ENCODE data around the gene AUTS2.

The AUTS2 gene

GRCh38 chr7:69968969-69969556 lies 370.8 kb downstream of the AUTS2 start:
- H3K4me1 Mint-ChIP-seq, result peaks cover 23 to 40% of the 10 kb centered on the region in 2 donors
- ATAC-seq (replicated peaks) (no peak), DNase-seq (no peak)
- H3K27ac Mint-ChIP-seq, result no peak overlapping the region
- no peaks in the 10 kb centered on the region for H3K27me3 Mint-ChIP-seq
- H3K9me3 Mint-ChIP-seq, result no peaks in the 10 kb centered on the region
- H3K4me3 Mint-ChIP-seq, result no peak overlapping the region
- no peaks in the 10 kb centered on the region for H3K36me3 Mint-ChIP-seq

GRCh38 chr7:69981646-69982045 lies 383.4 kb downstream of the AUTS2 start:
- Mint-ChIP-seq H3K9me3 (no peaks in the 10 kb centered on the region), H3K4me1 (peaks cover 9% of the 10 kb centered on the region in 2 donors), H3K27ac (no peak overlapping the region), H3K4me3 (no peak overlapping the region), H3K27me3 (no peaks in the 10 kb centered on the region), H3K36me3 (peaks cover 2 to 8% of the 10 kb centered on the region in 2 donors)
- ATAC-seq (replicated peaks), result no peak
- no peak for DNase-seq

- H3K36me3 Mint-ChIP-seq, result peaks cover 0 to 5% of the 10 kb centered on the region in 2 donors
- peaks cover 7 to 9% of the 10 kb centered on the region in 2 donors for H3K4me1 Mint-ChIP-seq
- no peak for ATAC-seq (replicated peaks)
- no peaks in the 10 kb centered on the region for H3K27me3 Mint-ChIP-seq
- no peak overlapping the region for H3K4me3 Mint-ChIP-seq
- H3K9me3 Mint-ChIP-seq, result no peaks in the 10 kb centered on the region
- DNase-seq, result no peak
- no peak overlapping the region for H3K27ac Mint-ChIP-seq
These were observed 383.9 kb downstream of the AUTS2 start for GRCh38 chr7:69982197-69982596.

- no peak for ATAC-seq (replicated peaks)
- Mint-ChIP-seq H3K27me3 (no peaks in the 10 kb centered on the region), H3K36me3 (peaks cover 1 to 3% of the 10 kb centered on the region in 2 donors), H3K27ac (no peak overlapping the region), H3K4me1 (peaks cover 12 to 18% of the 10 kb centered on the region in 2 donors), H3K9me3 (no peaks in the 10 kb centered on the region), H3K4me3 (no peak overlapping the region)
- no peak for DNase-seq
These were observed 391.3 kb downstream of the AUTS2 start for GRCh38 chr7:69989551-69989950.

GRCh38 chr7:69992938-69993337 lies 394.7 kb downstream of the AUTS2 start:
- ATAC-seq (replicated peaks), result peak; percentile 90 to 98
- no peak for DNase-seq
- H3K36me3 Mint-ChIP-seq, result peaks cover 0 to 1% of the 10 kb centered on the region in 2 donors
- H3K4me3 Mint-ChIP-seq, result no peak overlapping the region
- H3K27me3 Mint-ChIP-seq, result no peaks in the 10 kb centered on the region
- peaks cover 10 to 18% of the 10 kb centered on the region in 2 donors for H3K4me1 Mint-ChIP-seq
- H3K27ac Mint-ChIP-seq, result no peak overlapping the region
- H3K9me3 Mint-ChIP-seq, result no peaks in the 10 kb centered on the region

- Mint-ChIP-seq H3K27ac (no peak overlapping the region), H3K4me1 (peaks cover 13 to 17% of the 10 kb centered on the region in 2 donors), H3K9me3 (no peaks in the 10 kb centered on the region), H3K4me3 (no peak overlapping the region), H3K36me3 (no peaks in the 10 kb centered on the region), H3K27me3 (no peaks in the 10 kb centered on the region)
- no peak for ATAC-seq (replicated peaks)
- DNase-seq, result no peak
These were observed 395.9 kb downstream of the AUTS2 start for GRCh38 chr7:69994218-69994617.

GRCh38 chr7:69994886-69995542 lies 396.7 kb downstream of the AUTS2 start:
- ATAC-seq (replicated peaks) (no peak), DNase-seq (no peak)
- Mint-ChIP-seq H3K36me3 (no peaks in the 10 kb centered on the region), H3K27ac (no peak overlapping the region), H3K9me3 (no peaks in the 10 kb centered on the region), H3K4me3 (no peak overlapping the region), H3K4me1 (peaks cover 13 to 24% of the 10 kb centered on the region in 2 donors), H3K27me3 (no peaks in the 10 kb centered on the region)

- no peak overlapping the region for H3K27ac Mint-ChIP-seq
- no peaks in the 10 kb centered on the region for H3K36me3 Mint-ChIP-seq
- no peak overlapping the region for H3K4me3 Mint-ChIP-seq
- no peaks in the 10 kb centered on the region for H3K9me3 Mint-ChIP-seq
- H3K27me3 Mint-ChIP-seq, result no peaks in the 10 kb centered on the region
- no peak for DNase-seq
- H3K4me1 Mint-ChIP-seq, result peaks cover 17 to 35% of the 10 kb centered on the region in 2 donors
- ATAC-seq (replicated peaks), result no peak
These were observed 397.8 kb downstream of the AUTS2 start for GRCh38 chr7:69996121-69996520.

- ATAC-seq (replicated peaks) (no peak), DNase-seq (no peak)
- H3K9me3 Mint-ChIP-seq, result no peaks in the 10 kb centered on the region
- H3K27me3 Mint-ChIP-seq, result no peaks in the 10 kb centered on the region
- no peak overlapping the region for H3K27ac Mint-ChIP-seq
- peaks cover 14 to 35% of the 10 kb centered on the region in 2 donors for H3K4me1 Mint-ChIP-seq
- H3K4me3 Mint-ChIP-seq, result no peak overlapping the region
- H3K36me3 Mint-ChIP-seq, result no peaks in the 10 kb centered on the region
These were observed 402.6 kb downstream of the AUTS2 start for GRCh38 chr7:70000737-70001348.

GRCh38 chr7:70005480-70005879 lies 407.2 kb downstream of the AUTS2 start:
- DNase-seq (no peak), ATAC-seq (replicated peaks) (no peak)
- H3K4me1 Mint-ChIP-seq, result peaks cover 22 to 39% of the 10 kb centered on the region in 2 donors
- H3K36me3 Mint-ChIP-seq, result no peaks in the 10 kb centered on the region
- peak overlapping the region; percentile 51 to 77 for H3K4me3 Mint-ChIP-seq
- peak overlapping the region; percentile 68 for H3K27ac Mint-ChIP-seq
- no peaks in the 10 kb centered on the region for H3K27me3 Mint-ChIP-seq
- H3K9me3 Mint-ChIP-seq, result no peaks in the 10 kb centered on the region

GRCh38 chr7:70005891-70006260 lies 407.6 kb downstream of the AUTS2 start:
- H3K27ac Mint-ChIP-seq, result peak overlapping the region; percentile 47
- no peaks in the 10 kb centered on the region for H3K36me3 Mint-ChIP-seq
- no peaks in the 10 kb centered on the region for H3K27me3 Mint-ChIP-seq
- H3K4me3 Mint-ChIP-seq, result peak overlapping the region; percentile 65 to 77
- DNase-seq (no peak), ATAC-seq (replicated peaks) (peak; percentile 25 to 29)
- peaks cover 24 to 39% of the 10 kb centered on the region in 2 donors for H3K4me1 Mint-ChIP-seq
- no peaks in the 10 kb centered on the region for H3K9me3 Mint-ChIP-seq

GRCh38 chr7:70006261-70006920 lies 408.1 kb downstream of the AUTS2 start:
- peak; percentile 83 to 85 for ATAC-seq (replicated peaks)

GRCh38 chr7:70008466-70008865 lies 410.2 kb downstream of the AUTS2 start:
- peaks cover 32 to 52% of the 10 kb centered on the region in 2 donors for H3K4me1 Mint-ChIP-seq
- H3K27ac Mint-ChIP-seq, result no peak overlapping the region
- no peaks in the 10 kb centered on the region for H3K27me3 Mint-ChIP-seq
- no peak overlapping the region for H3K4me3 Mint-ChIP-seq
- ATAC-seq (replicated peaks), result no peak
- H3K9me3 Mint-ChIP-seq, result no peaks in the 10 kb centered on the region
- peaks cover 0 to 2% of the 10 kb centered on the region in 2 donors for H3K36me3 Mint-ChIP-seq
- no peak for DNase-seq

More at GRCh38 chr7:70006261-70006920, 408.1 kb downstream of the AUTS2 start:
- H3K9me3 Mint-ChIP-seq, result no peaks in the 10 kb centered on the region
- peak; percentile 12 for DNase-seq
- H3K4me3 Mint-ChIP-seq, result peak overlapping the region; percentile 65 to 77
- H3K36me3 Mint-ChIP-seq, result no peaks in the 10 kb centered on the region
- H3K27me3 Mint-ChIP-seq, result no peaks in the 10 kb centered on the region
- H3K27ac Mint-ChIP-seq, result peak overlapping the region; percentile 47
- peaks cover 22 to 39% of the 10 kb centered on the region in 2 donors for H3K4me1 Mint-ChIP-seq

- H3K27ac Mint-ChIP-seq, result no peak overlapping the region
- ATAC-seq (replicated peaks) (peak; percentile 85 to 86), DNase-seq (no peak)
- peak overlapping the region; percentile 7 to 32 for H3K4me3 Mint-ChIP-seq
- no peaks in the 10 kb centered on the region for H3K9me3 Mint-ChIP-seq
- no peaks in the 10 kb centered on the region for H3K27me3 Mint-ChIP-seq
- peaks cover 29 to 44% of the 10 kb centered on the region in 2 donors for H3K4me1 Mint-ChIP-seq
- H3K36me3 Mint-ChIP-seq, result peaks cover 0 to 2% of the 10 kb centered on the region in 2 donors
These were observed 416.4 kb downstream of the AUTS2 start for GRCh38 chr7:70014472-70015177.
